ENCODE results near the gene HOXC9.

The HOXC9 gene

GRCh38 chr12:54002278-54002914 lies 2.4 kb downstream of the HOXC9 start:
- DNase-seq (ENCODE audit: low read depth) = no peak

- DNase-seq (ENCODE audit: low read depth) = no peak
Observed at GRCh38 chr12:54002915-54003389, 3.0 kb downstream of the HOXC9 start.

GRCh38 chr12:54003625-54004024 lies 3.7 kb downstream of the HOXC9 start:
- no peak for DNase-seq (ENCODE audit: low read depth)

- DNase-seq (ENCODE audit: low read depth) = no peak
Observed at GRCh38 chr12:54004063-54004840, 4.3 kb downstream of the HOXC9 start.

GRCh38 chr12:54004841-54005530 lies 5.0 kb downstream of the HOXC9 start:
- no peak for DNase-seq (ENCODE audit: low read depth)

- no peak for DNase-seq (ENCODE audit: low read depth)
Observed at GRCh38 chr12:54005531-54005852, 5.5 kb downstream of the HOXC9 start.

- DNase-seq (ENCODE audit: low read depth) = no peak
Observed at GRCh38 chr12:54005853-54006558, 6.0 kb downstream of the HOXC9 start.

GRCh38 chr12:54006559-54007220 lies 6.7 kb downstream of the HOXC9 start:
- no peak for DNase-seq (ENCODE audit: low read depth)

- DNase-seq (ENCODE audit: low read depth) = no peak
Observed at GRCh38 chr12:54007538-54008259, 7.7 kb downstream of the HOXC9 start.

GRCh38 chr12:54008260-54008552 lies 8.2 kb downstream of the HOXC9 start:
- DNase-seq (ENCODE audit: low read depth) = no peak

- DNase-seq (ENCODE audit: low read depth) = no peak
Observed at GRCh38 chr12:54009171-54010052, 9.5 kb downstream of the HOXC9 start.

GRCh38 chr12:54010053-54010971 lies 10.4 kb downstream of the HOXC9 start:
- no peak for DNase-seq (ENCODE audit: low read depth)

- DNase-seq (ENCODE audit: low read depth) = no peak
Observed at GRCh38 chr12:54010972-54011664, 11.2 kb downstream of the HOXC9 start.

- no peak for DNase-seq (ENCODE audit: low read depth)
Observed at GRCh38 chr12:54011665-54012532, 11.9 kb downstream of the HOXC9 start.

GRCh38 chr12:54012631-54013409 lies 12.9 kb downstream of the HOXC9 start:
- DNase-seq (ENCODE audit: low read depth) = no peak

- no peak for DNase-seq (ENCODE audit: low read depth)
Observed at GRCh38 chr12:54014377-54015017, 14.5 kb downstream of the HOXC9 start.
